CD4-positive, alpha-beta T cell treated with Interleukin-12 subunit alpha and Interleukin-12 subunit beta, for 1 hour (primary cell): ENCODE results near the gene PNMA8A.
"Not testable (repeated sequence)": the region's sequence is repeated elsewhere in the genome, so short reads cannot be mapped to it uniquely, and the experiment has no call there.

Source experiments
- DNase-seq: peaks from one replicate; pipeline ENCODE4 v3.0.0-alpha.2; 2020

PNMA8A gene

DNA sequence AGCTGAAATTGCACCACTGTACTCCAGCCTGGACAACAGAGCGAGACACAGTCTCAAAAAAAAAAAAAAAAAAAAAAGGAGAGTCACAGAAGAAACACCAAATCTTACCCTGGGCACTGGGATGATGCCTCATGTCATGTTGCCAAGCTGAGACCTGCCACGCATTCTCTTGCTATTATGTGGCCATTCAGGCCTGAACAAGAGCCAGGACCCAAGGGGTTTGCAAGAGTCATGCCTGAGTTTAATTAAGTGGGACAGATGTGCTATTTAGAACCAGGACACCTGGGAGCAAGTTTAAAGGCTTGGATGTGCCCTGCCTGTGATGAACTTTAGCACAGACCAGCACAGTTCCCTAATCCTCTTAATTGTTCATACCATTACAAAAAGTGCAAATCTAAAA is 9.8 kb downstream of the PNMA8A start:
- no peak for DNase-seq

DNA sequence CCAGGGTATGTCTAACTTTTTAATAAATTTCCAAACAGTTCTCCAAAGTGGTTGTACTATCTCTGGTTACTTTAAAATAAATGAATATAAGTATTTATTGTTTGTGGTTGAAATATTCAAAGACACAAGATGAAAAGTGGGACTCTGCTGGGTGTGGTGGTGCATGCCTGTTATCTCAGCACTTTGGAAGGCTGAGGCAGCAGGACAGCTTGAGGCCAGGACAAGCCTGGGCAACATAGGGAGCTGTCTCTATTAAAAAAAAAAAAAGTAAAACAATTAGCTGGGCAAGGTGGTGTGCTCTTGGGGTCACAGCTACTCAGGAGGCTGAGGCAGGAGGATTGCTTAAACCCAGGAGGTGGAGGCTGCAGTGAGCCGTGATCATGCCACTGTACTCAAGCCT is 10.4 kb downstream of the PNMA8A start:
- no peak for DNase-seq

DNA sequence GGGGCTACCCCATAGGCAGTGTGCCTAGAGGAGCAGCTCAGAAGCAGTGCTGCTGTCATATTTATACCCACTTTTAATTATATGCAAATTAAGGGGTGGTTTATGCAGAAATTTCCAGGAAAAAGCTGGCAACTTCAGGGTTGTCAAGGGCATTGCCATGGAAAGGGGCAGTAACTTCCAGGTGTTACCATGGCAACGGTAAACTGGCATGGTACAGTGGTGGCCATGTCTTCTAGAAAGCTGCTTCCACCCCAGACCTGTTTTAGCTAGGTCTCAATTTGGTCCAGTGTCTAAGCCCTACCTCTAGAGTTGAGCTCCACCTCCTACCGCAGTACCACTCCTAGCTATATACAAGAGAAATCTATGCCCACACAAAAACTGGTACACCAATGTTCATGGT is 11.3 kb downstream of the PNMA8A start:
- DNase-seq, result no peak

DNA sequence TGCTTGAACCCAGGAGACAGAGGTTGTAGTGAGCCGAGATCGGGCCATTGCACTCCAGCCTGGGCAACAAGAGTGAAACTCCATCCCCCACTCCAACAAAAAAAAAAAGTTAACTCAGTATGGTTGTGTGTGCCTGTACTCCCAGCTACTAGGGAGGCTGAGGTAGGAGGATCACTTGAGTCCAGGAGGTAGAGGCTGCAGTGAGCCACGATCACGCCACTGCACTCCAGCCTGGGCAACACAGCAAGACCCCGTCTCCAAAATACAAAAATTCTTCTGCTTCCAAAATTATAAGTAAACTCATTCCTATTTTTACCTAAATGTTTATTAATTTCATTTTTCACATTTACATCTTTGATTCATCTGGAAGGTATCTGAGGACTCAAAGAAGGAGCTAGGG is 14.4 kb downstream of the PNMA8A start:
- no peak for DNase-seq

DNA sequence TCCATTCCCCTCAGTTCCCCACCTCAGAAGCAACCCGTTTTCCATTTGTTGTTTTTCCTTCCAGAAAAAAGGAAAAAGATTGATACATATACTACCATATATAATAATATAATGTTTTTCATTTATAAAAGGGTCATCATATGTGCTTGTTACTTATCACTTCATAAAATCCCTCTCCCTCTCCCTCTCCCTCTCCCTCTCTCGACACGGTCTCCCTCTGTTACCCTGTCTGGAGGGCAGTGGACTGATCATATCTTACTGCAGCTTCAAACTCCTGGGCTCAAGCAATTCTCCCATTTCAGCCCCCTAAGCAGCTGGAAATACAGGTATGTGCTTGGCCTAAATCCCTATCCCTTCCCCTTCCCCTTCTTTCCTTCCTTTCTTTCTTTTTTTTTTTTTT is 17.1 kb downstream of the PNMA8A start:
- no peak for DNase-seq

DNA sequence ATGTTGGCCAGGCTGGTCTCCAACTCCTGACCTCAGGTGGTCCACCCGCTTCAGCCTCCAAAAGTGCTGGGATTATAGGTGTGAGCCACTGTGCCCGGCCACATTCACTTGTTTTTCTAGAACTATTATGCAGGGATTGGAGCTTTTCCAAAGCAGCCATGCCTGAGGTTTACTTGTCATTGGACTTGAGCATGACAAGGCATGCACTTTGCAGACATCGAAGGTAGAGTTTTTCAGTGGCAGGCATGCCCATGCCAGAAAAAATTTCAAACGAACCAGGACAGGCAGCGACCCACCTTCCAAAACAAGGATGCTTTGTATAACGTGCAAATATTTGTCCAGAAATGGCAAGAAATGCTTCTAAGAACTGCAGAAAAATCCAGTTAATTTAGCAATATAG is 17.7 kb downstream of the PNMA8A start:
- no peak for DNase-seq

DNA sequence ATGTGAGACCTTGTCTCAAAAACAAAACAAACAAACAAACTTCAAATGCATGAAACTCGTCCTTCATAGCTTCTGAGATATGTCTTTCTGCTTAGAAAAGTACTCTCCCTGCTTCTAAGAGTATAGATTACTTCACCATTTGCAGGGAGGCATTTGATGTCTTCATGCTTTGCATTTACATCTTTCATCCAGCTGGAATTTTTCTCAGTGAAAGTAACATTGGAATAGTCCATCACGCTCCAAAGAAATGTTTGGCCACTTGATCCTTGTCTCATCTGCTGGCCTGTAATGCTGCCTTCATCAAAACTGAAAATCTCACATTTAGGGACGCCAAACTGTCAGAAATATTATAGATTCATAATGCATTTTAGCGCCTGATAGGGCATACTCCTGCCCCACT is 19.2 kb downstream of the PNMA8A start:
- no peak for DNase-seq

DNA sequence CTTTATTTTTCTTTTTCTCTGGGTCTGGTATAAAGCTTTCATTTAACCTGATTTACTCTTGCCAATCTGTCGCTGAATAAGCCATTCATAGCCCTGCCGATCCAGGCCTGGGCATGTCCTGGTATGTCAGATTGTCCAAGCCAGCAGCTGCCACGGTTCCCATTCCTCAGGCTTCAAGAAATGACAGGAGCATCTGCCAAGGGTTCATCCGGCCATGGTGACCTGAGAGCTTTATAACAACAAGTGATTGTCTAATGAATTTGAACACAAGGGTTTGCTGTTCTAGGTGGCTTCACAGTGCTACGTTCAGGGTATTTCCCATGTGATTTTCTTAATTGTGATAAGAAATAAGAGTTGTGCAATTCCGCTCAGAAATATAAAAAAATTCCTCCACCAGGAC is 20.0 kb downstream of the PNMA8A start:
- DNase-seq, result no peak

DNA sequence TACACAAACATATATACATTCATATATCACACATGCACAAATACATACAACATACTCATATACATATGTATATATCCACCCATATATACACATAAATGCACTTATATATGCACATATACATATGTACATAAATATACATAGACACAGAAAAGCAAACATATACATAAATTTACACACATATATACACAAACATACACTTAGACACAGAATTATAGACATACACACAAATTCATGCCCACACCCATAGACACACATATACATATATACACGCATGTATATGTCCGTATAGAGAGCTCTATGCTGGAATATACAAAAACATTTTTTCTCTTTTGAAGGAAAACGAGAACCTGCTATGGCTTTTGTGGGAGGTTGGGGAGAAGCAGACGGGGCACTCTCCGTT is 20.6 kb downstream of the PNMA8A start:
- no peak for DNase-seq

DNA sequence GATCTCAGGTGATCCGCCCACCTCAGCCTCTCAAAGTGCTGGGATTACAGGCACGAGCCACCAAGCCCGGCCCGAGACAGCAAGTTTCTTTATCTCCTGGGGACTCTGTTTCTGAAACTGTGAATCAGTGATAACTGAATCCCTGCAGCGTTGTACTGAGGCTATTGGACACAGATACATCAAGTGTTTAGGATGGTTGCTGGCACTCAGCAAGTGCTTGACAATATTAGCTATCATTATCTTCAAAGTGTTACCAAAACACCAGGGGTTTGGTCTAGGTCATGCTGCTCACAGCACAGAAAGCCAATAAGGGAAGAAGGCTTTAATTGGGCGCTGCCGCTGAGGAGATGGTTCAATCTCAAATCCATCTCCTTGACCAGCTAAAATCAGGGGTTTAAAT is 22.1 kb downstream of the PNMA8A start:
- no peak for DNase-seq

DNA sequence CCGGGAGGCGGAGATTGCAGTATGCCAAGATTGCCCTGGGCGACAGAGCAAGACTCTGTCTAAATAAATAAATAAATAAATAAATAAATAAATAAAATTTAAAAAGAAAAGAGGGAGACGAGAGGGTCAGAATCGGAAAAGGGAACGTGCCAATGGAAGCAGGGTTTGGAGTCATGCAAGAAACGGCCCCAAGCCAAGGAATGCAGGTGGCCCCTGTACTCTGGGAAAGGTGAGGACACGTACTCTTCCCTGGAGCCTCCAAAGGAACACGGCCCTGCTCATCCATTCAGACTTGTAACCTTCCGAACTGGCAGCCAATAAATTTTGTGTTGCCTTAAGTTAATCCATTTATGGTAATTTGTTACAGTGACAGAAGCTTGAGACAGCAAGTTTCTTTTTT is 22.8 kb downstream of the PNMA8A start:
- no peak for DNase-seq

DNA sequence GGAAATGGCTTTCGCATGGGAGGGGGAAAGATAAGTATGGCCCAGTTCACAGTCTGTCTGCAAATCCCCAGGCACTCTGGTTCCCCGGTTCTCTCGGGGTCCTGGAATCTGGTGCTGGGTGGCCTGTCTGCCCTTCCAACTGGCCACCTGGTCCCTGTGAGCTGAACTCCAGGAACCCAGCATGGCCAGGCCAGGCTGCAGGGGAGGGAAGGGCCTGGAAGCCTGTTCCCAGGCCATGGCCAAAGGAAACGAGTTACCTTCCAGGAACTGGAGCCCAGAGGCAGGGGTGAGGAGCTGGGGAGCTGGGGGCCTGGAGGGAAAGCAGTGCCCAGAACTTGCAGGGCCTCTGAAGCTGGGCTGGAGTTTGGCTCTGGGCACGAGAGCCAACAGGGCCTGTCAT is 23.5 kb downstream of the PNMA8A start:
- no peak for DNase-seq

DNA sequence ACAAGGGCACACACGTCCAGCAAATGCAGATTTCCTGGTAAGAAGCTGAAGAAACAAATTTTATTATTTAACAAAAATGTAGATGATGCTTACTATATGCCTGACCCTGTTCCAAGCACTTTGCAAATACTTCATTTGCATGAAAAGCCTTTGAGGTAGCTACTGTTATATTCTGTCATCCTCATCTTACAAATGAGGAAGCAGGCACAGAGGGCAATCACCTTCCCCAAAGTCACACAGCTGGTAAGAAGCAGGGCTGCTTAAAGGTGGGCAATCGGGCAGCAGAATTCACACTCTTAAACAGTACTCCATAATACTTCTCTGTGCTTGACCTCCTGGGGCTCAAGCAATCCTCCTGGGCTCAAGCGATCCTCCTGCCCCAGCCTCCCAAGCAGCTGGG is 24.4 kb downstream of the PNMA8A start:
- DNase-seq, result no peak

DNA sequence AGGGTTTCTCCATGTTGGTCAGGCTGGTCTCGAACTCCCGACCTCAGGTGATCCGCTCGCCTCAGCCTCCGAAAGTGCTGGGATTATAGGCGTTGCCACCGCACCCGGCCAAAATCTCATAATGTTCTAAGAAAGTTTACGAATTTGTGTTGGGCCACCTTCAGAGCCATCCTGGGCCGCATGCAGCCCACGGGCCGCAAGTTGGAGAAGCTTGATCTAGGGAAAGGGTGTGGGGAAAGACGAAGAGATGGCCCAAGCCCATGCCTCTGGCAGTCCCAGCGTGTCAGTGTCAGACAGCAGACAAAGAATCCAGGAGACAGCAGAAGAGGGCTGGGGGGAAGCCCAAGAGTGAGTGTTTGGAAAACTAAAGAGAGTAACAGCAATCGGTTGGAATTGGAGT is 25.3 kb downstream of the PNMA8A start:
- DNase-seq, result no peak

DNA sequence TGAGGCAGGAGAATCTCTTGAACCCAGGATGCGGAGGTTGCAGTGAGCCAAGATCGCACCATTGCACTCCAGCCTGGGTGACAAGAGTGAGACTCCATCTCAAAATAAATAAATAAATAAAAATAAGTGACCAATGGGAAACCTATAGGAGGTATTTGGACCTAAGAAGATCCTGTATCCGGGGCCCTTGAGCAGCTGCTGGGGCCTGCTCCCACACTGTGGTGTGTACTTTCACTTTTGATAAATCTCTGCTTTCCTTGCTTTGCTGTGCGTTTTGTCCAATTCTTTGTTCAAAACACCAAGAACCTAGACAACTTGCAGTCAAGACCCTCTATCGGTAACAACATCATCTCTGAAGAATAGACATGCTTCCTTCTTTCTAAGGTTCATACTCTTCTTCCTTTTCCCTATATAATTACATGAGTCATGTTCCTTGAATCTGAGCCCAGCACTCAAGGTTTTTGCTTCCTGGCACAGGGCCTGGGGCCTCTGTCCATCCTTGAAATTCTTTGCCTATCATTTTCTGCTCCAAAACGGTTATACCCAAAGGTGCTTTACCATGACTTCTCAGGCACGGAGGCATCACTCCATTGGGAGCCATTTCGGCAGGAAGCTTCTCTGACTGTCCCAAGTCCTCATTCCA is 28.4 kb downstream of the PNMA8A start:
- no peak for DNase-seq

DNA sequence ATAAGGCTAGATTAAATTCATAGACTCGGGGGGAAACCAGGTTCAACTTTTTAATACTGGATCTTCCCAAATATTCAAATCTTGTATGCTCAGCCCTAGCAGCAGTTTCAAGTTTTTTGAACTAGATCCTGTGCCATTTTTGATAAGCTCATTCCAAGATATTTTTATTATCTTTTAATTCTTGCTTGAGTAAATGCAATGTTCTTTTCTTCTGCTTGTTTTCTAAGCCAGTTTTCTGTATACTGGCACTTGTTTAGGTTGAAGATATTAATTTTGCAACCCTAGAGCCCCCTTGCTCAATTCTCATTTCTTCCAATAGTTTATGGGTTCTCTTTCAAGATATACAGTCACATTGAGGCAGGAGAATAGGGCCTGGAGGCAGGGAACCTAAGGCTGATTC is 29.5 kb downstream of the PNMA8A start:
- no peak for DNase-seq

DNA sequence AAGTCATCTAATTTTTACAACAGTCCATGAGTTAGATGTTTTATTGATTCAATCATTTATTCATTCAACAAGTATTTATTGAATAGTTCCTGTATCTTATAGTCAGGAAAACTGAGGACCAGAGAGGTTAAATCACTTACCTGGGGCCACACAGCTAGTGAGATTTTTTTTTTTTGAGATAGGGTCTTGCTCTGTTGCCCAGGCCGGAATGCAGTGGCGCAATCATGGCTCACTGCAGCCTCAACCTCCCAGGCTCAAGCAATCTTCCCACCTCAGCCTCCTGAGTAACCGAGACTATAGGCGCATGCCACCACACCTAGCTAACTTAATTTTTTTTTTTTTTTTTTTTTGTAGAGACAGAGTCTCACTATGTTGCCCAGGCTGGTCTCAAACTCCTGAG is 35.7 kb downstream of the PNMA8A start:
- DNase-seq, result not testable (repeated sequence)

DNA sequence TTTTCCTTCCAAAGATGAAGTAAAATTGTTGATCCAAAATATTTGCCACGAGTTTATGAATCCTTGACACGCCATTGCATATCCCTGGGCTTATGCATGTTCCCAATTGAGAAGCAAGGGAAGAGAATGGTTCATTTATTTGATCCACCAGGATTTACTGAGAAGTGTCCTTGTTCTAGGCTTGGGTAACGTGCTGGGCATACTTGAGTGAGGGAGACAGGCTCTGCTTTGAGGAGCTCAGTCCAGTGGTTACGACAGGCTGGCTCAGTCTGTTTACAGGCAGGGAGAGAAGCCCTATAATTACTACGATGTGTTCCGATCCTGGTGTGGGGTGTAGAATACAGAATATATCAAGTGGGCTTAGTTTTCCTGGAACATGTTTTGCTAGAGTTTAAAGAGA is 36.4 kb downstream of the PNMA8A start:
- no peak for DNase-seq

DNA sequence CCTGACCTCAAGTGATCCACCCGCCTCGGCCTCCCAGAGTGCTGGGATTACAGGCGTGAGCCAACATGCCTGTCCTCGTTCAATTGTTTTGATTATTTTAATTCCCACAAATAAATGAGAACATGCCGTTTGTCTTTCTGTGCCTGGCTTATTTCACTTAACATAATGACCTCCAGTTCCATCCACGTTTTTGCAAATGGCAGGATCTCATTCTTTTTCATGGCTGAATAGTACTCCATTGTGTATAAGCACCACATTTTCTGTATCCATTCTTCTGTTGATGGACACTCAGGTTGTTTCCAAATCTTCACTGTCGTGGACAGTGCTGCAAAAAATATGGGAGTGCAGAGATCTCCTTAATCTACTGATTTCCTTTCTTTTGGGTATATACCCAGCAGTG is 37.9 kb downstream of the PNMA8A start:
- not testable (repeated sequence) for DNase-seq

DNA sequence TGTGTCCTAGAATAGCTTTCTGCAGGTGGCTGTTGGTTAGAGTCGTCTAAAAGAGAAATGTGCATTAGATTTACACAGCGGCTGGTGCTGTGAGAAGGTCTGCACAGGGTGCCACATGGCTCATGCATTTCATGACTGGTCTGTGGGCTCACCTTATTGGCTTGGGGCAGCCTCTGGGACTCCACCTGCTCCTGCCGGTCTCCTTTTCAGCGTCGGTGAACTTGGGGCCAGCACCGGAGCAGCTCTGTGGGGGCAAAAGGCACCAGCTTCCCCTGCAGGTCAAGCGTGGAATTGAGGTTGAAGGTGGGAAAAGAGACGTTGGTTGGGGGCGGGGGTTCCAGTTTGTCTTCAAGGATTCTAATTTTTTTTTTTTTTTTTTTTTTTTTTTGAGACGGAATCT is 39.5 kb downstream of the PNMA8A start:
- DNase-seq, result no peak

DNA sequence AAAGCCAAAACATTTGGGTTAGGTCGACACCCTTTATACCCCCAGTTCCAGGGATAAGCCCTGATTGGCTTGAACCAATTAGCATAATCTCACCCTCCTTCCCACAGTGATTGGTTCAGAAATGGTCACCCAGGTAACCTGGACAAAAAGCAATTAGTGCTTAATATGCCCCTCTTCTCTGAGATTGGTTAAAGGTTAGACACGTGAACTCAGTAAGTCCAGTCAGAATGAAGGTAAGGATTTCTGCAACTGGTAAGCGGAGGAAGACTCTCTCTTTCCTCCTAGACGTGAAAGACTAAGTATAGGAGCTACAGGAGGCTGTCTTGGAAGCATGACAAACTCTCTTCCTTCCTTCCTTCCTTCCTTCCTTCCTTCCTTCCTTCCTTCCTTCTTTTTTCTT is 41.4 kb downstream of the PNMA8A start:
- DNase-seq, result no peak

DNA sequence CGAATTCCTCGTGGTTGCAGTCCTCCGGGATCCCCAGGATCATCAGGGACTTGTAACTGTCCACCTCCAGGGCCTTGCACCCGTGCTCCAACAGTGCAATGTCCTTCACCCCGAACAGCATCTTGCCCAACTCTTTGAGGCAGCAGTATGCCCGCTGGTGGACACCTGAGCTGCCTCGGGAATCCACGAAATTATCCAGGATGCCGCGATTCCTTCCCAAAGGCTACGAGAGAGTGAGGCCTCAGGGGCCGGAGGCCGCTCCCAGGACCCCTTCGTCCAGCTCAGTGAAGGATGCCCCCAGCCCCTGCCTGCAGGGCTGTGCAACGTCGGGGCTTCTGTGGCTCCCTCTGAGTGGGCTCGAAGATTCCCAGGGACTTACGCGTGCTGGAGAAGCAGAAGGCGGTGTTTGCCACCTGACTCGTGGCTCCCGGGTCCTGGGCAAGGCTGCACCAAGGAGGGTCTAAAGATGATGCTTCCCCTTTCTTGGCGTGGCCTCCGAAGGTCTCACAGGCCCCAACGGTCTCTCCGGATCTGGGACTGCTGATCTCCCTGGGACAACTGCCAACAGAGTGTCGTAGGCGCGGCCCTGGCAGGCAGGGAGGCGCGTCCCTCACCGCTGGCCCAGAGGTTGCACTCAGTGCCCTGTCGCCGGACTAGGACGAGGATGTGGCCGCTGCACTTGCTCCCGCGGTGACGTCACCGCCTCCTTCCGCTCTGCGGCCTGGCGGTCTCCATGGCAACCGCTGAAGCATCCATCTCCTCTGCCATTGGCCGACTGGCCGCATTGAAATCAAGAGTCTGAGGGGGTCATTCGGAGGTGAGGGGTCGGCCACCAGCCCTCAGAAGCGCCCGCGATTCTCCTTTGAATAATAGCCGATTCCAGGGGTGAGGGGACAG is 42.9 kb downstream of the PNMA8A start, which contains the start of gene PNMA8C:
Gene PNMA8C (minus strand): TSS at position 698 of the 897 bp plus-strand sequence. CDS start 577 bp downstream, at position 121.
- peak; percentile 63 for DNase-seq

DNA sequence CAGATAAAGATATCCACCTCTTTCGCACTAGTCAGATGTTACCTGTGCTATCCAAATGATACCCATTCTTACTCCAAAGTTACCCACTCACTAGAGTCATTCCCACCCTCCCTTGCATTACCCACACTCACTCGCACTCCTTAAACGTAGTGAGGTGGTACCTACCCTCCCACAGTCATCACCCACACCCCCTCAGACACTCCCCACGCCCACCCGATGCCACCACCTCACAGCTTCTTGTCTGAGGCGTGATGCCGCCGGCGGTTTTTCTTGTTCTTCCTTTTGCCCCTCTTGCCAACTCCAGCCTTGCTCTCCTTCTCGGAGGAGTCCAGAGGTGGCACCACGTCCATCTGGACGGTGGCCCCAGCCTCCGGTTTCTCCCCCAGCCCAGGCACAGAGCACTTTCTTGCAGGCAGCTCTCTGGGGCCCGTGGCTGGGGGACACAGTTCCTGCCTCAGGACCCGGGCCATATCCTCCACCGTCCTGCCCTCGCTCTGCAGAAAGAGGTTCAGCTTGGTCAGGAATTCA is 43.8 kb downstream of the PNMA8A start:
- DNase-seq, result no peak

DNA sequence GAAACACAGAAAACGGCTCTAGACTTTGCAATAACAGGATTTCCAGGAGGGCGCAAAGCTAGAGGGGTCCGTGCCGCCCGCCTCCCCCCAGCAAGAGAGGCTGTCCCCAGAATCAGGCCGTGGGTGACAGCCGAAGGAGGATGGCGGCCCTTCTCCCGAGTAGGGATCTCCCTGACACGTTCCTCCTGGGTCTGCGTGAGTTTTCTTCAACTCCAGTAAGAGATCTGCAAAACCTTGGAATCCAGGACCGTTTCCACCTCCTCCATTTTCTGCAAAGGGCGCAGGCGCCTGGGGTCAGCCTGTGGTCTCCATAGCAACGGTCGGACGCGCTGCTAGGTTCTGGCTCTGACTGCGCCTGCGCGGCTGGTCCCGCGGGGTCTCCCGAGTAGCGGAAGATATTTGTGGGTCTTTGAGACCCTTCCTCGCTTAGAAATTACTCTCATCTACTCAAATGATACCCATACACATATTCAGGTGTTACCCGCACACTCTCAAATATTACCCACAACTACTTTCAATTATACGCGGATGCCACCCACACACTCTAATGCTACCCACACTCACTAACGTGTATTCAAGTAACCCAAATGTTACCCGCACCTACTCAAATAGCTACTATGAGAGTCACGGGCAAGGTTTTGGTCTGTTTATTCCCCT is 44.7 kb downstream of the PNMA8A start:
- DNase-seq, result no peak
